GM23338 (cell line): ENCODE data around the gene COL25A1. TPM values are rescaled to one million over a fixed set of nuclear protein-coding genes. Genes with fewer than 3 reads are reported as not detected.

ENCODE experiments used
- ATAC-seq: fragments of 200-7000 bp; cut with Tn5 transposase; 3 replicates; pipeline ENCODE4 v1.9.1; 2020
- DNase-seq: peaks from one replicate; pipeline ENCODE4 v3.0.0-alpha.2; 2015; ENCODE audit warnings: low spot score
- H2AFZ ChIP-seq: fragments of 200-600 bp; sonication (generic); 2 replicates; pipeline ENCODE4 v1.8.0; 2016; ENCODE audit warnings: antibody characterized with exemption, mild to moderate bottlenecking, moderate library complexity
- H3F3A ChIP-seq: fragments of 200-600 bp; sonication (generic); replicated peaks from 2 replicates; pipeline ENCODE4 v1.8.0; 2017; ENCODE audit warnings: antibody characterized with exemption, mixed run types, low read depth
- H3K27ac ChIP-seq: fragments of 200-600 bp; sonication (generic); 2 replicates; pipeline ENCODE4 v1.6.1; 2016; ENCODE audit warnings: low read depth
- H3K27me3 ChIP-seq: fragments of 200-600 bp; sonication (generic); 2 replicates; pipeline ENCODE4 v1.8.0; 2016; ENCODE audit warnings: mild to moderate bottlenecking, mixed run types, moderate library complexity; ENCODE audit not compliant: insufficient read depth
- H3K36me3 ChIP-seq: fragments of 200-600 bp; sonication (generic); 2 replicates; pipeline ENCODE4 v1.8.0; 2016; ENCODE audit warnings: mild to moderate bottlenecking; ENCODE audit not compliant: insufficient read depth
- H3K4me1 ChIP-seq: fragments of 200-600 bp; sonication (generic); 2 replicates; pipeline ENCODE4 v1.8.0; 2016; ENCODE audit warnings: mild to moderate bottlenecking, moderate library complexity; ENCODE audit not compliant: insufficient read depth
- H3K4me2 ChIP-seq: fragments of 200-600 bp; sonication (generic); 2 replicates; pipeline ENCODE4 v1.7.1; 2017; ENCODE audit warnings: mixed run types
- H3K4me3 ChIP-seq: fragments of 200-600 bp; sonication (generic); 2 replicates; pipeline ENCODE4 v1.6.1; 2016; ENCODE audit warnings: mixed run types
- H3K79me2 ChIP-seq: fragments of 200-600 bp; sonication (generic); replicated peaks from 2 replicates; pipeline ENCODE4 v1.8.0; 2017; ENCODE audit warnings: mild to moderate bottlenecking; ENCODE audit not compliant: insufficient read depth
- H3K9me2 ChIP-seq: fragments of 200-600 bp; sonication (generic); 2 replicates; pipeline ENCODE4 v1.8.0; 2017; ENCODE audit not compliant: insufficient read depth
- H4K20me1 ChIP-seq: fragments of 200-600 bp; sonication (generic); replicated peaks from 2 replicates; pipeline ENCODE4 v1.8.0; 2017; ENCODE audit warnings: mild to moderate bottlenecking; ENCODE audit not compliant: insufficient read depth
- H3K27ac Mint-ChIP-seq: 2 replicates; pipeline ENCODE4 v1.8.0; 2020; ENCODE audit warnings: inconsistent platforms, mild to moderate bottlenecking, moderate library complexity, mixed read lengths
- H3K27me3 Mint-ChIP-seq: 3 replicates; pipeline ENCODE4 v1.8.0; 2022; ENCODE audit warnings: low read depth, mild to moderate bottlenecking, moderate library complexity, mixed read lengths, inconsistent platforms; ENCODE audit not compliant: insufficient read depth, poor library complexity
- H3K36me3 Mint-ChIP-seq: 3 replicates; pipeline ENCODE4 v1.8.0; 2021; ENCODE audit warnings: low read depth, mild to moderate bottlenecking, inconsistent platforms, moderate library complexity, mixed read lengths
- H3K4me1 Mint-ChIP-seq: 3 replicates; pipeline ENCODE4 v1.8.0; 2020; ENCODE audit warnings: mild to moderate bottlenecking, inconsistent platforms, mixed read lengths
- H3K4me3 Mint-ChIP-seq: 3 replicates; pipeline ENCODE4 v1.8.0; 2021; ENCODE audit warnings: moderate library complexity, mild to moderate bottlenecking, inconsistent platforms, mixed read lengths
- H3K9me3 Mint-ChIP-seq: 3 replicates; pipeline ENCODE4 v1.8.0; 2020; ENCODE audit warnings: moderate library complexity, mild to moderate bottlenecking, inconsistent platforms, mixed read lengths
- CREB1 ChIP-seq: fragments of 250-450 bp; sonication (Bioruptor Pico); IDR thresholded peaks from 2 replicates; pipeline ENCODE4 v1.5.0; 2020; ENCODE audit warnings: low read depth, mild to moderate bottlenecking, moderate library complexity
- CTCF ChIP-seq, 2 experiments: fragments of 200-600 bp in 1 of 2; sonication (generic) in 1 of 2; conservative IDR thresholded peaks; 2 replicates each; pipeline versions ENCODE4 v1.5.1 to v1.6.1; 2016 to 2017; ENCODE audit warnings: antibody characterized with exemption in 2 of 2, low read depth in 2 of 2, mild to moderate bottlenecking in 2 of 2, moderate library complexity in 1 of 2
- ETS1 ChIP-seq: IDR thresholded peaks from 2 replicates; pipeline ENCODE4 v1.6.1; 2016; ENCODE audit warnings: antibody characterized with exemption
- EZH2 ChIP-seq: fragments of 200-600 bp; sonication (generic); IDR thresholded peaks from one replicate; pipeline ENCODE4 v1.8.0; 2017; ENCODE audit warnings: antibody characterized with exemption, mild to moderate bottlenecking, low read depth; ENCODE audit not compliant: unreplicated experiment
- EZH2phosphoT487 ChIP-seq: fragments of 200-600 bp; sonication (generic); IDR thresholded peaks from one replicate; pipeline ENCODE4 v1.8.1; 2018; ENCODE audit warnings: antibody characterized with exemption; ENCODE audit not compliant: unreplicated experiment
- JUNB ChIP-seq: IDR thresholded peaks from one replicate; pipeline ENCODE4 v1.6.1; 2016; ENCODE audit warnings: antibody characterized with exemption; ENCODE audit not compliant: unreplicated experiment
- NANOG ChIP-seq: IDR thresholded peaks from 2 replicates; pipeline ENCODE4 v1.6.1; 2016; ENCODE audit warnings: antibody characterized with exemption, borderline replicate concordance
- POLR2AphosphoS5 ChIP-seq: IDR thresholded peaks from 2 replicates; pipeline ENCODE4 v1.6.1; 2016; ENCODE audit warnings: antibody characterized with exemption, low read depth
- REST ChIP-seq: IDR thresholded peaks from one replicate; pipeline ENCODE4 v1.6.1; 2018; ENCODE audit warnings: antibody characterized with exemption; ENCODE audit not compliant: unreplicated experiment
- STAT1 ChIP-seq: IDR thresholded peaks from one replicate; pipeline ENCODE4 v1.6.1; 2016; ENCODE audit warnings: antibody characterized with exemption; ENCODE audit not compliant: unreplicated experiment
- ZNF114 ChIP-seq: fragments of 250-450 bp; sonication (Bioruptor Pico); IDR thresholded peaks from 2 replicates; pipeline ENCODE4 v1.5.0; 2020; ENCODE audit warnings: mild to moderate bottlenecking, moderate library complexity
- ZNF331 ChIP-seq: fragments of 250-450 bp; sonication (Bioruptor Pico); IDR thresholded peaks from 2 replicates; pipeline ENCODE4 v1.5.0; 2020; ENCODE audit warnings: low read depth, mild to moderate bottlenecking, moderate library complexity
- ZNF462 ChIP-seq: fragments of 250-450 bp; sonication (Bioruptor Pico); IDR thresholded peaks from 2 replicates; pipeline ENCODE4 v1.5.0; 2020; ENCODE audit warnings: mild to moderate bottlenecking, moderate library complexity
- polyA plus RNA-seq: library from polyadenylated mRNA; unstranded; fragments of >200 nt; fragmentation: Nextera tagmentation; extraction: Ambion mirVana; gene quantifications from 2 replicates; pipeline ENCODE4 v1.2.1, GENCODE V29; 2016
- total RNA-seq: library from RNA; depleted of rRNA; stranded (reverse); fragments of >200 nt; shearing (Covaris generic); gene quantifications from 2 replicates; pipeline ENCODE4 v1.2.3, GENCODE V29; 2014

Gene COL25A1
- total and polyA plus RNA-seq, 2 experiments from 2014 or later: 3.9 to 5.6 TPM

- H3K27ac Mint-ChIP-seq: no peak overlapping the region
- 0 out of 2 replicates have a peak, but pooled peaks cover 3% of the 10 kb centered on the region for H3K9me2 ChIP-seq
- no peaks in the 10 kb centered on the region for H4K20me1 ChIP-seq
- H3K4me1 Mint-ChIP-seq: no peaks in the 10 kb centered on the region; the same call in 1 of the 3 replicates
- no peaks in the 10 kb centered on the region for H3K27me3 ChIP-seq
- no peak for TF ChIP-seq CTCF (conservative IDR thresholded peaks at IDR 0.05; ENCODE audit: low read depth in 2 of 2)
- TF ChIP-seq ETS1: no peak
- no peak for TF ChIP-seq ZNF331 (CRISPR knock-in tag)
- TF ChIP-seq ZNF462 (CRISPR knock-in tag): no peak
- no peak for TF ChIP-seq CREB1 (CRISPR knock-in tag)
- no peak for TF ChIP-seq STAT1
- TF ChIP-seq EZH2phosphoT487: no peak
- TF ChIP-seq ZNF114: no peak
- TF ChIP-seq NANOG: no peak
- TF ChIP-seq EZH2: no peak
- TF ChIP-seq REST: no peak
- no peak for TF ChIP-seq POLR2AphosphoS5
- no peak for TF ChIP-seq JUNB
- H3F3A ChIP-seq: no peaks in the 10 kb centered on the region
- H3K4me3 Mint-ChIP-seq: no peak overlapping the region
- H3K27me3 Mint-ChIP-seq: no peaks in the 10 kb centered on the region
- H2AFZ ChIP-seq: no peak overlapping the region
- H3K36me3 Mint-ChIP-seq: no peaks in the 10 kb centered on the region
- no peaks in the 10 kb centered on the region for H3K36me3 ChIP-seq
- no peaks in the 10 kb centered on the region for H3K79me2 ChIP-seq
- ATAC-seq: no peak
- no peak for DNase-seq
- no peak overlapping the region for H3K4me2 ChIP-seq
- H3K4me3 ChIP-seq: no peak overlapping the region
- no peak overlapping the region for H3K27ac ChIP-seq
- H3K4me1 ChIP-seq: no peaks in the 10 kb centered on the region
- no peaks in the 10 kb centered on the region for H3K9me3 Mint-ChIP-seq
These were observed 51.1 kb downstream of the COL25A1 start for GRCh38 chr4:109251396-109251795.
